ENCODE data around the gene EIF1B.

GRCh38 chr3:40287248-40287647 is 22.3 kb upstream of the EIF1B start:
- no peak for TF ChIP-seq CTCF (IDR thresholded peaks at IDR 0.05)
- no peak for TF ChIP-seq POLR2A (IDR thresholded peaks at IDR 0.05)
- TF ChIP-seq EP300 (IDR thresholded peaks at IDR 0.05; ENCODE audit: low read depth) = no peak

Measured in transverse colon (tissue), 3 donors.